Activated B cell treated with CpG ODN at 0.5 μM for 24 hours (primary cell): ENCODE data around the gene CALML5. TPM values are rescaled to one million over a fixed set of nuclear protein-coding genes. Genes with fewer than 3 reads are reported as not detected.

Experiments
- ATAC-seq: fragments of 200-7000 bp; cut with Tn5 transposase; one replicate; pipeline ENCODE4 v1.10.0; 2021; ENCODE audit warnings: low read depth, mild to moderate bottlenecking, moderate library complexity
- CTCF ChIA-PET: fragments of 350-600 bp; sonication (Branson Sonifier 250); formaldehyde crosslinking; loops from one replicate; lab custom pipeline; 2021; ENCODE audit warnings: antibody characterized with exemption; lab: Charles Lee
- POLR2A ChIA-PET: fragments of 350-600 bp; sonication (Branson Sonifier 250); formaldehyde crosslinking; loops from one replicate; lab custom pipeline; 2021; ENCODE audit warnings: antibody characterized with exemption; lab: Charles Lee
- DNase-seq: peaks from one replicate; pipeline ENCODE4 v3.0.0; 2022
- H3K27ac Mint-ChIP-seq: one replicate; pipeline ENCODE4 v1.8.0; 2020; ENCODE audit warnings: mixed read lengths
- H3K27me3 Mint-ChIP-seq: one replicate; pipeline ENCODE4 v1.8.0; 2021; ENCODE audit warnings: mixed read lengths
- H3K36me3 Mint-ChIP-seq: one replicate; pipeline ENCODE4 v1.8.0; 2021; ENCODE audit warnings: low read depth, mixed read lengths
- H3K4me1 Mint-ChIP-seq: one replicate; pipeline ENCODE4 v1.8.0; 2021; ENCODE audit warnings: mixed read lengths
- H3K4me3 Mint-ChIP-seq: one replicate; pipeline ENCODE4 v1.8.0; 2020; ENCODE audit warnings: mild to moderate bottlenecking, mixed read lengths
- H3K9me3 Mint-ChIP-seq: one replicate; pipeline ENCODE4 v1.8.0; 2020; ENCODE audit warnings: mixed read lengths
- intact Hi-C: fragments of 100-400 bp; cut with micrococcal nuclease; formaldehyde crosslinking; loops from one replicate; pipeline ENCODE4 v1.15.1; 2024
- total RNA-seq: library from RNA; stranded (reverse); gene quantifications from 2 replicates; pipeline ENCODE4 v1.2.3, GENCODE V29; 2022
- TF ChIP-seq, protein P1 (sequence below): fragments of 200-600 bp; IDR thresholded peaks from one replicate; pipeline ENCODE4 v1.8.0; 2022; ENCODE audit warnings: antibody characterized with exemption, mild to moderate bottlenecking

Gene CALML5
- total RNA-seq, 1 donor from 2014 or later, result not detected

DNA sequence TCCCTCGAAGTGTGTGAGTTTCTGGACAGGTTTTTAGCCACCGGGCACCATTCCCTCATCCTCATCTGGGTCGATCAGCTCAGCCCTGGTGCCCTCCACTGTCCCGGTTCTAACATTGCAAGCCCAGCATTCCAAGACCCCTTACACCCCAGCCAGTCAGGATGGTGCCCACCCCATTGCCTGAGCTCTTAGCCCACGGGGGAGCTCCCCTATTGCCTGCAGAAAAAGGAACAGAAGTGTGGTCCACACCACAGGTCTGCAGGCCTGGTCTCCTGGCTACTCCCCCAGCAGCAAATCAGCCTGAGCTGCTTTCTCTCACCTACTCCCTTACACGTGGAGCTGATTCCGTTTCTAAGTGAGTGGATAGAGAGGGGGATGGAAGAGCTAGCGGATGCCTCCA, 4.8 kb downstream of the CALML5 start:
- H3K4me3 Mint-ChIP-seq, result no peak overlapping the region

DNA sequence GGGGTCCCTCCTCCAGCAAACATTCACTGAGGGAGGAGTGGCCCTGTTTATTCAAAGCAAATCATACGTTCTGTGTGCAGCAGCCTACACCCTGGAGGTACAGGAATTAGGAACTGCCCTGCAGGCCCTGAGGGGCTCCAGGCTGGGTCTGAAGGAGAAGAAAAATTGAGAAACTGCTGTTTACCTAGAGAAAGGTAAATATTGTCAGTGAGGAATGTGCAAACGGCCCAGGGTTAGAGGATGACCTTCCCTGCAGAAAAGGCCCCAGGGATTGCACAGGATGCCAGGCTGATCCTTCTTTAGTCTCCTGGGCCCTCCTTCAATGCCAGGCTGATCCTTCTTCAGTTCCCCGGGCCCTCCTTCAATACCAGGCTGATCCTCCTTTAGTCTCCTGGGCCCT, 5.7 kb downstream of the CALML5 start:
- Mint-ChIP-seq H3K27ac (no peak overlapping the region), H3K9me3 (no peaks in the 10 kb centered on the region), H3K4me1 (peaks cover 9% of the 10 kb centered on the region), H3K36me3 (no peaks in the 10 kb centered on the region), H3K27me3 (peaks cover 1% of the 10 kb centered on the region), H3K4me3 (no peak overlapping the region)
- no peak for ATAC-seq
- CTCF ChIA-PET, result no interaction called here
- POLR2A ChIA-PET, result no interaction called here
- intact Hi-C loops, result no loop called here
- TF ChIP-seq, protein P1, sequence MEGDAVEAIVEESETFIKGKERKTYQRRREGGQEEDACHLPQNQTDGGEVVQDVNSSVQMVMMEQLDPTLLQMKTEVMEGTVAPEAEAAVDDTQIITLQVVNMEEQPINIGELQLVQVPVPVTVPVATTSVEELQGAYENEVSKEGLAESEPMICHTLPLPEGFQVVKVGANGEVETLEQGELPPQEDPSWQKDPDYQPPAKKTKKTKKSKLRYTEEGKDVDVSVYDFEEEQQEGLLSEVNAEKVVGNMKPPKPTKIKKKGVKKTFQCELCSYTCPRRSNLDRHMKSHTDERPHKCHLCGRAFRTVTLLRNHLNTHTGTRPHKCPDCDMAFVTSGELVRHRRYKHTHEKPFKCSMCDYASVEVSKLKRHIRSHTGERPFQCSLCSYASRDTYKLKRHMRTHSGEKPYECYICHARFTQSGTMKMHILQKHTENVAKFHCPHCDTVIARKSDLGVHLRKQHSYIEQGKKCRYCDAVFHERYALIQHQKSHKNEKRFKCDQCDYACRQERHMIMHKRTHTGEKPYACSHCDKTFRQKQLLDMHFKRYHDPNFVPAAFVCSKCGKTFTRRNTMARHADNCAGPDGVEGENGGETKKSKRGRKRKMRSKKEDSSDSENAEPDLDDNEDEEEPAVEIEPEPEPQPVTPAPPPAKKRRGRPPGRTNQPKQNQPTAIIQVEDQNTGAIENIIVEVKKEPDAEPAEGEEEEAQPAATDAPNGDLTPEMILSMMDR, result no peak
- DNase-seq, result no peak

More for the DNA sequence above, 4.8 kb downstream of the CALML5 start:
- H3K9me3 Mint-ChIP-seq, result no peaks in the 10 kb centered on the region
- TF ChIP-seq, protein P1, result no peak
- DNase-seq (no peak), ATAC-seq (no peak)
- ChIA-PET CTCF (interaction anchor here (1.1 kb wide), 1 partner anchor 128 kb away, joined by 3 read pairs; no protein-coding TSS in a partner anchor), POLR2A (no interaction called here)
- peaks cover 1% of the 10 kb centered on the region for H3K27me3 Mint-ChIP-seq
- intact Hi-C loops, result no loop called here
- peaks cover 9% of the 10 kb centered on the region for H3K4me1 Mint-ChIP-seq
- no peak overlapping the region for H3K27ac Mint-ChIP-seq
- no peaks in the 10 kb centered on the region for H3K36me3 Mint-ChIP-seq

DNA sequence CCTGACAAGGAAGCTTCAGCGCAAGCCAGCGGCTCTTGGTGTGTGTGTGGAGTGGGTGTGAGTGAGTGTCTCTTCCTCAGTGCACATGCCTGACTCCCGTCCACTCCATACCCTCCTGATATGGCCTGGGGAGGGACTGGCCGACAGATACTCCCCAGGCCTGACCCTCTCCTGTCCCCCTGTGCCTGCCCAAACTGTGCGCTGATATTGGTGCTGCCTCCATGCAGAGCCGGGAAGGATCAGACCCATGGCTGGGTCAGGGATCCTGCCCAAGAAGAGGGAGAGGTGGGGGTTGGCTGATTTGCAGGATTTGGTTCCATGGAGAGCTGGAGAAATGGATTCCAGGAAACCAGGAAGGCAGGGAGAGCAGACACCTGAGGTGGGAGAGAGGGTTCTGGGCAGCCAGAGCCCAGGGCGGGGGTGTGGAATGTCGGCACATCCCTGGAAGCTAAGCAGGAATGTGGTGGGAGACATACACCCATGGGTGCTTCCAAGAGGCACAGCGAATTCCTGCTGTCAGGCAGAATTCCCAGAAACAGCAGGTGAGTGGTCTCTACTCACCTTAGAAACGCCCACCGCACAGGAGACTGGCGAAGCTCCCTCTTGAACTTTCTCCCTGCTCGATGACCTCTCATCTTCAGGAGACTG, 6.3 kb downstream of the CALML5 start:
- ATAC-seq (no peak), DNase-seq (no peak)
- peaks cover 9% of the 10 kb centered on the region for H3K4me1 Mint-ChIP-seq
- H3K9me3 Mint-ChIP-seq, result no peaks in the 10 kb centered on the region
- intact Hi-C loops, result no loop called here
- peaks cover 1% of the 10 kb centered on the region for H3K27me3 Mint-ChIP-seq
- ChIA-PET CTCF (no interaction called here), POLR2A (no interaction called here)
- no peak overlapping the region for H3K4me3 Mint-ChIP-seq
- TF ChIP-seq, protein P1, result no peak
- no peaks in the 10 kb centered on the region for H3K36me3 Mint-ChIP-seq
- no peak overlapping the region for H3K27ac Mint-ChIP-seq

DNA sequence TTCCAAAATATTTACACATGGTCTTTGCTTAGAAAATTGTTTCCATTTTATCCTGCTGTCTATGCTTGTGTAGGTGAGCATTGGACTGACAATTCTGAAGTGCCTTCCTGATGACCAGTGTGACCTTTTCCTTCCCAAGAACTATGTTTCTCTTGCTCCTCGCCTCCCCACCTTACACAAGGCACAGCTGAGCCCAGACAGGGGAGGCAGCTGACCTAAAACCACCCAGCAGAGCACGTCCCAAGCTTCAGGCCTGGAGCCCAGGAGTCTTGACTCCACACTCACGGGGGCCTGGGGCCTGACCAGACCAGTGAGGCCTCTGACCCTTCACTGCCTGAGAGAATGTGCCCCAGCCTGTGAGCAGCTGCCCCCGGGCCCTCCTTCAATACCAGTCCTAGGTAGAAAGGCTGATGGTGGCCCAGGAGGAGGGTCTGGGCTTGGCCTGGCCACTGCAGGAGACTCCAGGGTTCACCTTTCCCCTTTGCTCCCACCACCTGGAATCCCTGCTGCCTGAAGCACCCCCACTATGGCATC, 7.0 kb downstream of the CALML5 start:
- POLR2A ChIA-PET, result no interaction called here
- TF ChIP-seq, protein P1, result no peak

DNA sequence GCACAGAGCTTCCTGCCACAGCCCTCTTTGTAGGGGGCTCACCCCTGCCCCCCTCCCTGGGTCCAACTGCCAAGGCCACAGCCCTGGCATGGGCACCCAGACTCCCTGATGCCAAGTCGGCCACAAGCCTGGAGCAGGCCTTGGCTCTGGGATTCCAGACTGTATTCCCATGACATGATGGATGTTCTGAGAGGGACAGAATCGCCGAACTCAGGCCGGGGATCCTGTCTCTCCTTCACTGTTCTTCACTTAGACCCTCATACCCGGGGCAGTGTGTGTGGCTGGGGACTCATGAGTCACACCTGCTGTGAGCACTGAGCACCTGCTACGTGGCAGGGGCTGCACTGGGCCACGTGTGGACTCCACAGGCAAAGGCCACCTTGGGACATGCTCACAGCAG, 7.9 kb downstream of the CALML5 start:
- intact Hi-C loops, result no loop called here
- POLR2A ChIA-PET, result no interaction called here
- Mint-ChIP-seq H3K4me3 (no peak overlapping the region), H3K27me3 (peaks cover 10% of the 10 kb centered on the region), H3K36me3 (no peaks in the 10 kb centered on the region), H3K9me3 (no peaks in the 10 kb centered on the region), H3K27ac (no peak overlapping the region), H3K4me1 (peaks cover 9% of the 10 kb centered on the region)
- no peak for DNase-seq
- no peak for ATAC-seq
- CTCF ChIA-PET, result interaction anchor here (1.2 kb wide), 1 partner anchor 131 kb away, joined by 4 read pairs; no protein-coding TSS in a partner anchor
- TF ChIP-seq, protein P1, result no peak

More for the DNA sequence above, 7.0 kb downstream of the CALML5 start:
- no peaks in the 10 kb centered on the region for H3K36me3 Mint-ChIP-seq
- no peaks in the 10 kb centered on the region for H3K9me3 Mint-ChIP-seq
- DNase-seq (no peak), ATAC-seq (no peak)
- intact Hi-C loops, result no loop called here
- H3K27ac Mint-ChIP-seq, result no peak overlapping the region
- peaks cover 5% of the 10 kb centered on the region for H3K27me3 Mint-ChIP-seq
- CTCF ChIA-PET, result no interaction called here
- no peak overlapping the region for H3K4me3 Mint-ChIP-seq
- H3K4me1 Mint-ChIP-seq, result peaks cover 9% of the 10 kb centered on the region
